SJSA1 (cell line): ENCODE measurements around the gene F13A1. TPM values are rescaled to one million over a fixed set of nuclear protein-coding genes. Genes with fewer than 3 reads are reported as not detected.
"Not testable (repeated sequence)": the region's sequence is repeated elsewhere in the genome, so short reads cannot be mapped to it uniquely, and the experiment has no call there.

Experiments
- DNase-seq, 2 experiments: peaks; one replicate each; pipeline ENCODE4 v3.0.0-alpha.2; 2015 to 2020; ENCODE audit warnings: low spot score in 2 of 2, low read depth in 1 of 2
- H3K27ac ChIP-seq: fragments of 250-450 bp; sonication (Bioruptor Pico); 2 replicates; pipeline ENCODE4 v1.5.1; 2020; ENCODE audit warnings: mild to moderate bottlenecking, moderate library complexity
- H3K27me3 ChIP-seq: fragments of 250-450 bp; sonication (Bioruptor Pico); replicated peaks from 2 replicates; pipeline ENCODE4 v1.5.1; 2020; ENCODE audit warnings: mild to moderate bottlenecking, moderate library complexity
- H3K36me3 ChIP-seq: fragments of 250-450 bp; sonication (Bioruptor Pico); 2 replicates; pipeline ENCODE4 v1.5.1; 2020; ENCODE audit warnings: mild to moderate bottlenecking
- H3K4me1 ChIP-seq: fragments of 250-450 bp; sonication (Bioruptor Pico); replicated peaks from 2 replicates; pipeline ENCODE4 v1.6.1; 2021; ENCODE audit warnings: mild to moderate bottlenecking
- H3K4me3 ChIP-seq: fragments of 250-450 bp; sonication (Bioruptor Pico); 2 replicates; pipeline ENCODE4 v1.5.1; 2020; ENCODE audit warnings: mild to moderate bottlenecking
- H3K9me3 ChIP-seq: fragments of 250-450 bp; sonication (Bioruptor Pico); replicated peaks from 2 replicates; pipeline ENCODE4 v1.5.1; 2020; ENCODE audit warnings: mild to moderate bottlenecking
- total RNA-seq: library from RNA; depleted of rRNA; stranded (reverse); fragments of >200 nt; shearing (Covaris generic); gene quantifications from 2 replicates; pipeline ENCODE4 v1.2.3, GENCODE V29; 2014

F13A1 gene
- total RNA-seq, 1 experiment from 2014 or later = 0.45 TPM

- not testable (repeated sequence) for H3K27ac ChIP-seq, H3K4me1 ChIP-seq, H3K27me3 ChIP-seq, DNase-seq, H3K9me3 ChIP-seq, H3K4me3 ChIP-seq, H3K36me3 ChIP-seq
These were observed 20.1 kb downstream of the F13A1 start for GRCh38 chr6:6300383-6300782.

- Histone ChIP-seq H3K27ac (no peak overlapping the region), H3K4me3 (no peak overlapping the region), H3K36me3 (no peaks in the 10 kb centered on the region), H3K4me1 (no peaks in the 10 kb centered on the region), H3K27me3 (no peaks in the 10 kb centered on the region), H3K9me3 (no peaks in the 10 kb centered on the region)
- DNase-seq = no peak
These were observed 27.1 kb downstream of the F13A1 start for GRCh38 chr6:6293317-6293716.

GRCh38 chr6:6287415-6287814 is 33.0 kb downstream of the F13A1 start:
- Histone ChIP-seq H3K27ac (no peak overlapping the region), H3K36me3 (no peaks in the 10 kb centered on the region), H3K4me3 (no peak overlapping the region), H3K4me1 (no peaks in the 10 kb centered on the region), H3K9me3 (no peaks in the 10 kb centered on the region), H3K27me3 (no peaks in the 10 kb centered on the region)
- no peak for DNase-seq

GRCh38 chr6:6285679-6286078 is 34.8 kb downstream of the F13A1 start:
- no peaks in the 10 kb centered on the region for H3K36me3 ChIP-seq
- H3K27ac ChIP-seq = no peak overlapping the region
- H3K9me3 ChIP-seq = no peaks in the 10 kb centered on the region

GRCh38 chr6:6284221-6284966 is 36.1 kb downstream of the F13A1 start:
- no peak for DNase-seq
- Histone ChIP-seq H3K27me3 (no peaks in the 10 kb centered on the region), H3K27ac (no peak overlapping the region), H3K9me3 (no peaks in the 10 kb centered on the region), H3K4me1 (no peaks in the 10 kb centered on the region), H3K36me3 (no peaks in the 10 kb centered on the region), H3K4me3 (no peak overlapping the region)

More at GRCh38 chr6:6285679-6286078, 34.8 kb downstream of the F13A1 start:
- H3K27me3 ChIP-seq = no peaks in the 10 kb centered on the region
- DNase-seq = no peak
- H3K4me1 ChIP-seq = no peaks in the 10 kb centered on the region
- H3K4me3 ChIP-seq = no peak overlapping the region

- DNase-seq = no peak
- Histone ChIP-seq H3K4me3 (no peak overlapping the region), H3K27me3 (no peaks in the 10 kb centered on the region), H3K4me1 (no peaks in the 10 kb centered on the region), H3K36me3 (no peaks in the 10 kb centered on the region), H3K9me3 (no peaks in the 10 kb centered on the region), H3K27ac (no peak overlapping the region)
These were observed 36.7 kb downstream of the F13A1 start for GRCh38 chr6:6283746-6284145.

GRCh38 chr6:6282716-6283115 is 37.7 kb downstream of the F13A1 start:
- Histone ChIP-seq H3K4me3 (no peak overlapping the region), H3K27me3 (no peaks in the 10 kb centered on the region), H3K27ac (no peak overlapping the region), H3K4me1 (no peaks in the 10 kb centered on the region), H3K9me3 (no peaks in the 10 kb centered on the region), H3K36me3 (no peaks in the 10 kb centered on the region)
- DNase-seq = no peak

GRCh38 chr6:6277413-6277812 is 43.0 kb downstream of the F13A1 start:
- Histone ChIP-seq H3K9me3 (no peaks in the 10 kb centered on the region), H3K4me1 (no peaks in the 10 kb centered on the region), H3K27me3 (0 out of 2 replicates have a peak, but pooled peaks cover 4% of the 10 kb centered on the region), H3K36me3 (no peaks in the 10 kb centered on the region), H3K27ac (no peak overlapping the region), H3K4me3 (no peak overlapping the region)
- DNase-seq = no peak

GRCh38 chr6:6270948-6271535 is 49.4 kb downstream of the F13A1 start:
- Histone ChIP-seq H3K4me1 (no peaks in the 10 kb centered on the region), H3K36me3 (no peaks in the 10 kb centered on the region), H3K27me3 (0 out of 2 replicates have a peak, but pooled peaks cover 4% of the 10 kb centered on the region), H3K9me3 (no peaks in the 10 kb centered on the region), H3K27ac (no peak overlapping the region), H3K4me3 (no peak overlapping the region)
- no peak for DNase-seq

GRCh38 chr6:6260196-6260722 is 60.2 kb downstream of the F13A1 start:
- Histone ChIP-seq H3K36me3 (no peaks in the 10 kb centered on the region), H3K4me3 (no peak overlapping the region), H3K4me1 (no peaks in the 10 kb centered on the region), H3K27ac (no peak overlapping the region), H3K9me3 (no peaks in the 10 kb centered on the region; the same call in 1 of the 2 replicates), H3K27me3 (no peaks in the 10 kb centered on the region)
- no peak for DNase-seq

GRCh38 chr6:6256886-6257285 is 63.6 kb downstream of the F13A1 start:
- Histone ChIP-seq H3K27me3 (no peaks in the 10 kb centered on the region; the same call in 1 of the 2 replicates), H3K4me3 (no peak overlapping the region), H3K27ac (no peak overlapping the region), H3K4me1 (no peaks in the 10 kb centered on the region), H3K9me3 (no peaks in the 10 kb centered on the region), H3K36me3 (no peaks in the 10 kb centered on the region)
- no peak for DNase-seq

- no peaks in the 10 kb centered on the region for H3K9me3 ChIP-seq
- H3K4me1 ChIP-seq = no peaks in the 10 kb centered on the region
- H3K27ac ChIP-seq = no peak overlapping the region
- H3K4me3 ChIP-seq = no peak overlapping the region
- peaks cover 6% of the 10 kb centered on the region; the same call in 1 of the 2 replicates for H3K27me3 ChIP-seq
- no peaks in the 10 kb centered on the region for H3K36me3 ChIP-seq
- DNase-seq = no peak
These were observed 64.2 kb downstream of the F13A1 start for GRCh38 chr6:6256259-6256658.

GRCh38 chr6:6251555-6252280 is 68.7 kb downstream of the F13A1 start:
- H3K4me3 ChIP-seq = no peak overlapping the region
- H3K27me3 ChIP-seq = peaks cover 11% of the 10 kb centered on the region; the same call in 1 of the 2 replicates
- H3K27ac ChIP-seq = no peak overlapping the region
- no peaks in the 10 kb centered on the region for H3K9me3 ChIP-seq
- DNase-seq = no peak
- H3K4me1 ChIP-seq = no peaks in the 10 kb centered on the region
- no peaks in the 10 kb centered on the region for H3K36me3 ChIP-seq

- Histone ChIP-seq H3K27ac (no peak overlapping the region), H3K9me3 (no peaks in the 10 kb centered on the region), H3K27me3 (peaks cover 11% of the 10 kb centered on the region; the same call in 1 of the 2 replicates), H3K4me3 (no peak overlapping the region), H3K36me3 (no peaks in the 10 kb centered on the region), H3K4me1 (no peaks in the 10 kb centered on the region)
- no peak for DNase-seq
These were observed 71.8 kb downstream of the F13A1 start for GRCh38 chr6:6248651-6249050.
